NCI-H1105 treated with DMSO at 0.1 percent for 48 hours (cell line): ENCODE measurements around the gene LEPROT.
"Not testable (repeated sequence)": the region's sequence is repeated elsewhere in the genome, so short reads cannot be mapped to it uniquely, and the experiment has no call there.

Experiments
- DNase-seq: peaks from one replicate; lab custom pipeline; 2025; lab: John Stamatoyannopoulos, UW

Gene LEPROT

GRCh38 chr1:65437616-65438015, 17.1 kb downstream of the LEPROT start:
- no peak for DNase-seq

GRCh38 chr1:65440322-65440900, 19.9 kb downstream of the LEPROT start:
- no peak for DNase-seq

GRCh38 chr1:65440915-65441314, 20.4 kb downstream of the LEPROT start:
- no peak for DNase-seq

GRCh38 chr1:65441464-65441863, 21.0 kb downstream of the LEPROT start:
- DNase-seq = no peak

GRCh38 chr1:65442442-65442841, 22.0 kb downstream of the LEPROT start:
- DNase-seq = no peak

- DNase-seq = no peak
Observed at GRCh38 chr1:65443647-65444046, 23.2 kb downstream of the LEPROT start.

- no peak for DNase-seq
Observed at GRCh38 chr1:65444128-65444640, 23.7 kb downstream of the LEPROT start.

- no peak for DNase-seq
Observed at GRCh38 chr1:65445837-65446236, 25.4 kb downstream of the LEPROT start.

GRCh38 chr1:65449214-65449823, 28.9 kb downstream of the LEPROT start:
- DNase-seq = no peak

- DNase-seq = not testable (repeated sequence)
Observed at GRCh38 chr1:65455678-65456077, 35.2 kb downstream of the LEPROT start.

- DNase-seq = no peak
Observed at GRCh38 chr1:65456481-65456880, 36.0 kb downstream of the LEPROT start.

GRCh38 chr1:65457868-65458267, 37.4 kb downstream of the LEPROT start:
- no peak for DNase-seq

- no peak for DNase-seq
Observed at GRCh38 chr1:65458730-65459396, 38.4 kb downstream of the LEPROT start.

GRCh38 chr1:65459397-65459768, 38.9 kb downstream of the LEPROT start:
- DNase-seq = no peak

GRCh38 chr1:65465837-65466236, 45.4 kb downstream of the LEPROT start:
- DNase-seq = not testable (repeated sequence)

GRCh38 chr1:65467536-65467935, 47.1 kb downstream of the LEPROT start:
- DNase-seq = peak; percentile 47

- no peak for DNase-seq
Observed at GRCh38 chr1:65469126-65469888, 48.8 kb downstream of the LEPROT start.

GRCh38 chr1:65469889-65470340, 49.4 kb downstream of the LEPROT start:
- peak; percentile 64 for DNase-seq

GRCh38 chr1:65470766-65471165, 50.3 kb downstream of the LEPROT start:
- DNase-seq = peak; percentile 16

- DNase-seq = no peak
Observed at GRCh38 chr1:65471213-65471833, 50.9 kb downstream of the LEPROT start.

- no peak for DNase-seq
Observed at GRCh38 chr1:65471861-65472332, 51.4 kb downstream of the LEPROT start.

GRCh38 chr1:65476327-65476726, 55.9 kb downstream of the LEPROT start:
- no peak for DNase-seq
